ENCODE data around the gene SENP1.

The SENP1 gene

DNA sequence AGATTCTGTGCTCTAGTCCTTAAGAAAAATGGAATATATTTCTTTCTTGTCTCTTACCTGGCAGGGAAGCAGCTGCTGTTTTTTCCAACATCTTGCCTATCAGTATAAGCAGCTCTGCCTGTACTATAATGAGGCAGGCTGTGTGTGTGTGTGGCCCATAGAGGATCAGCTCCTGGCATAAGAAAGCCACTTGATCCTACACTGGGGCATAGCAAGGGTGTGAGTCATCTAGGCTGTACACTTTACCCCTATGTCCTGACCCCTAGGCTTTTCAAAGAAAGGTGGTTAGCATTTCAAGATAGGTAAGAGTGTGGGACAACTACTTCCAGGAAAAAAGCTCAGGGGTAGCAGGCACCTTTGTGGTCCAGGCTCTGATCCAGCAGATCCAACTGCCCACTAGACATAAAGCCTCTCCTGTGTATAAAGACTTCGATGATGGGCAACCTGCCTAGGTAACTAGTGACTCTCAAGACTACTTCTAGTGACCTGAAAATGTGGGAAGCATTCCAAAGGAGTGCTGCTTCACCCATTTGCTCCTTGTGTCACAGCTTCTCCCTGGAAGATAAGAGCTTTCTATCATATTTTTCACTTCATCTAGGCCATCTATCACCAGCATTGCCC lies 4.9 kb upstream of the SENP1 start:
- no peak for DNase-seq

GRCh38 chr12:48109424-48109823 lies 3.5 kb upstream of the SENP1 start:
- no peak for DNase-seq

GRCh38 chr12:48106681-48107613 lies 1.1 kb upstream of the SENP1 start:
- no peak for DNase-seq

DNA sequence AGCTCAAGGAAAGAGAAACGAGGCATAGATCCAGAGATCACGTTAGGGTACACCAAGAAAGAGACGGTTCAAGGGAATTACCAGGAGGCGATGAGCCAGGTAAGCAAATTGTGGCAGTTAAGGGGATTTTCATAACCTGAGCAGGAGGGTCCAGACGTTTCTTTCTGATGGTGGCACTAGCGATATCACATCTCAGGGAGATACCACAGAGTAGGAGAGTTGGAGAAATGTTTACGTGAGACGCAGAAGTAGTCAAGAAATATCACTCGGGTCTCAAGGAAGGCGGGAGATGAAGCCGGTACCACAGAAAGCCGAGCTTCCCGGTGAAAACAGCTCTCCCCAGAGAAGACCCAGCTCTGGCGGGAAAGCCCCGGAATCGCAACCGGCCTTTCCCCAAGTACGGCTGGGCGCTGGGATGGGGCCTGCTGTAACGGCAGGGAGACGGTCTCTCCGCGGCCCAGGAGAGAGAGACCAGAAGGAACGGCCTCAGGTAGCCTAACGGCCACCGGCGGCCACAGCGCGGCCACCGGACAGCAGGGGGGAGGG lies 485 bp downstream of the SENP1 start:
- peak; percentile 33 to 66 for DNase-seq

DNA sequence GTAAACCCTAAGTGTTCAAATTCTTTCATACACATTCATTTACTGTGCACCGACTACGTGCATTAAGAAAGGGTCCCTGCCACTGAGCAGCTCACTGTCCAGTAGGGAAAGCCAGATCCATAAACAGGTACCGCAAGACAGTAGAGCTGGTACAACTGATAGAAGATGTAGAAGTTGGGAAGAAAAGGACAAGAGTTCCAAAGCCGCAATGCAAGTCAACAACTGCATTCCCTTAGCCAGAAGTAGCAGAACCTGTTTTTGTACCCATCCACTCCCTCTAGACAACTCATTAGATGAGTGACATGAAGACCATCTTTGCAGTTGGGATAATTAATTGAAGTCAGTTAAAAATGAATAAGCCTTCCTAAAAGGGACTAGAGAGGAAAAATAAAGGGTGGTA lies 1.3 kb downstream of the SENP1 start:
- DNase-seq: no peak

GRCh38 chr12:48092611-48093010 lies 13.3 kb downstream of the SENP1 start:
- DNase-seq: no peak

GRCh38 chr12:48086327-48086726 lies 19.6 kb downstream of the SENP1 start:
- DNase-seq: no peak

- DNase-seq: no peak
These were observed 20.9 kb downstream of the SENP1 start for GRCh38 chr12:48084841-48085460.

DNA sequence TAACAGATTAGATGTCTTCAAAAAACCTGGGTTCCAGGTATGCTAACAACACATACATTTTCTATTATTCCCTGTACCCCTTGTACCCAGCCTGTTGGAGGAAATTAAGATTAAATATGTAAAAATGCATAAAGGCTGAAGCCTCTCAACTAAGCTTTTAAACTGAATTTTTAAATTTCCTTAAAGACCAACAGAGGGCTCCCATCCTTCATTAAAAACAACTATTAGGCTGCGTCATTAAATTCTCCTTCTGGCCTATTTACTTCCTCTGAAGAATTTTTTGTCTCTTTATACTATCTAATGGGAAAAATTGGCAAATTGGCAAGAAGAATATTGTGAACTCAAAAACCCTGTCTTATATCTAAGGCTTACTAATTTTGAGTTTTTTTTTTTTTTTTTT lies 21.8 kb downstream of the SENP1 start:
- DNase-seq: peak in 1 of 2 donors; percentile 12

- DNase-seq: no peak
These were observed 25.1 kb downstream of the SENP1 start for GRCh38 chr12:48080821-48081220.

DNA sequence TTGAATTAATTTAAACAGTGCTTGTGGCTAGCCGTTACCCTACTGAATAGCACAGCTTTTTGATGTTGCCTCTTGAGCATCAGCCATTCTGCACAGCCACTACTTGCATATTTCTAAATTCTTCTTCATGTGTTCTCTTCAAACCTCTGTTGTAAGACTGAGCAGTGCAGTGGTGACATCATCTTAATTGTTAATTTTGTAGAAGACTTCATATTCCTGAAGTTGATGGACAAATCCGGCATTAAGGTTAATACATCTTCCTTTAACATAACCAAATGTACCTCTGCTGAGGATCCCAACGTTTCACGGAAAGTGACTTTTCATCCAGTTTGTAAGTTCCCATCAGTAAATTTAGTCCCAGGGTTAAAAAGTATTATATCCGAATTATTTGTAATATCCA lies 25.6 kb downstream of the SENP1 start:
- no peak for DNase-seq

GRCh38 chr12:48078901-48079300 lies 27.0 kb downstream of the SENP1 start:
- no peak for DNase-seq

DNA sequence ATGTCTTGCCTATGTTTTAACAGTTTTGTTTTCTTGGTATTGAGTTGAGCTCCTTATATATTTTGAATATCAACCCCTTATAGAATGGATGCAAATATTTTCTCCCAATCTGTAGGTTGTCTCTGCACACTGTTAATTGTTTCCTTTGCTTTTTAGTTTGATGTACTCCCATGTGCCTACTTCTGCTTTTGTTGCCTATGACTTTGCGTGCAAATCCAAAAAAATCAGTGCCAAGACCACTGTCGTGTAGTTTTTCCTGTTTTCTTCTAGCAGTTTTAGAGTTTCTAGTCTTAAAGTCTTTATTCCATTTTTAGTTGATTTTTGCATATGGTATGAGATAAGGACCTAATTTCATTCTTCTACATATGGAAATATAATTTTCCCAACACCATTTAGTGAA lies 28.8 kb downstream of the SENP1 start:
- DNase-seq: no peak

DNA sequence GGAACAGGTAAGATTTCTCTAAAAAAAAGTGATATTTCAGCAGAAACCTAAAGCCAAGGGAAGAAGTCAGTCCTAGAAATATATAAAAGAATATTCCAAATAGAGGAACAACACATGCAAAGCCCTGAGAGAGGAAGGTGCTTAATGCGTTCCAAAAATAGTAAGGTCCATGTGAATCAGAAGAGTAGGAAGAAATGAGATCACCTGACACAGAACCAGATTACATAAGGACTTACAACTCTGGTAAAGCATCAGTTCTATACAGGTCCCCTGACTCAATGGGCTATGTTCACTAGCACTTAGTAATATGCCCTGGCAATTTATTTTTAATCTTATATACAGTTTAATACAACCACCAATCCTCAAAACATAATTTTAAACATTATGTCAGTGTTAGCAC lies 30.0 kb downstream of the SENP1 start:
- no peak for DNase-seq

DNA sequence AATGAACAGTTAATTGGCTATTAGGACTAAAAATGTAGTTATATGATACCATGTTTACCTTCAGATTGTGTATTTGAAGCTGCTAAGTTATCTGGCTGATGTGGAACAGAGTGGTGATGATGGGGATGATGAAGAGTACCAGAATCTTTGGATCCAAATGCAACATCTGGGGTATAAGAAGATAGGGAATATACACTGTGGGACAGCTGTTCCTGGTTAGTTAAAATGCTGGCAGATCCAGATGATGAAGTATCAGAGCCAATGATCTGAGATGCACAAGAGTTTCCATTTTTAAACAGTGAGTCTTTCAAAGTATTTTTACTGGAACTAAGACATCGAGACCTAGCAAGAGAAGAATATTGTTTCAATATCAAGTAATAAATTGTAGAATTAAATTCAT lies 31.6 kb downstream of the SENP1 start:
- DNase-seq: no peak

DNA sequence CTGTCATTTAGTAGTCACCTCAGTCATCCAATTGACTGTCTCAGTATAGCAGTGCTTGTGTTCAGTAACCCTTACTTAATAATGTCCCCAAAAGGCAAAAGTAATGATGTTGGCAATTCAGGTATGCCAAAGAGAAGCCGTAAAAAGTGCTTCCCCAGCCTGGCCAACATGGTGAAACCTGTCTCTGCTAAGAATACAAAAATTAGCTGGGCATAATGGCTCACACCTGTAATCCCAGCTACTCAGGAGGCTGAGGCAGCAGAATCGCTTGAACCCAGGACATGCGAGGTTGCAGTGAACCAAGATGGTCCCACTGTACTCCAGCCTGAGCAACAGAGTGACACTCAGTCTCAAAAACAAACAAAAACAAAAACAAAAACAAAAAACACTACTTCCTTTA lies 33.6 kb downstream of the SENP1 start:
- DNase-seq: no peak

GRCh38 chr12:48071808-48072207 lies 34.1 kb downstream of the SENP1 start:
- no peak for DNase-seq

DNA sequence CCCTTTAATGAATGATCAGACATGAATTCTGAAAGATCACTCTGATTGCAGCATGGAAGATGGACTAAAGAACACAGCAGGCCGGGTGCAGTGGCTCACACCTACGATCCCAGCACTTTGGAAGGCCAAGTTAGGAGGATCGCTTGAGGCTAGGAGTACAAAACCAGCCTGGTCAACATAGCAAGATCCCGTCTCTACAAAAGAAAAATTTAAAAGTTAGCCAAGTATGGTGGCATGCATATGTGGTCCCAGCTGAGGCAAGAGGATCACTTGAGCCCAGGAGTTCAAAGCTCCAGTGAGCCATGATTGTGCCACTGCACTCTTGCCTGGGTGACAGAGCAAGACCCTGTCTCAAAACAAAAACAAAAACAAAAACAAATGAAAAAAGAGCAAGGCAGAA lies 35.1 kb downstream of the SENP1 start:
- no peak for DNase-seq

- DNase-seq: no peak
These were observed 35.8 kb downstream of the SENP1 start for GRCh38 chr12:48070033-48070432.

DNA sequence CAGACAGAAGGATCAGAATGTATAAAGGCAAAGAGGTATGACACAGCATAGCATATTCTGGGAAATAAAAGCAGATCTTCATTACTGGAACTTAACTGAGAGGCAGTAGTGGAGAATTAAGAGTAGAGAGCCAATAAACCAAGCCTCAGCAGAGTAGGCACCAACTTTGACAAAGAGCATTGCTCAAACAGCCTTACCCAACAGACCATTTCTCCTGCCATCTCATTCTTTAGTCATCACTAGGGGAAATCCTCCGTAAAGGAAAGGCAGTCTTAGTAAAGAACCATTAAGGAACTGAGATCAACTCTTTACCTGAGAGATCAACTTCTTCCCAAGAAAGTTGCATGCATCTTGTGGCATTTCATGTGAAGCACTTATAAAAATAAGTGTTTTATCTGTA lies 36.6 kb downstream of the SENP1 start:
- DNase-seq: no peak

GRCh38 chr12:48068457-48068856 lies 37.4 kb downstream of the SENP1 start:
- DNase-seq: no peak

- no peak for DNase-seq
These were observed 38.5 kb downstream of the SENP1 start for GRCh38 chr12:48067250-48067938.

- no peak for DNase-seq
These were observed 40.8 kb downstream of the SENP1 start for GRCh38 chr12:48065041-48065440.

All from CD4-positive, alpha-beta T cell treated with Interferon alpha-2 for 1 hour (primary cell).